Thyroid gland (tissue), 4 donors: ENCODE data around the gene EEFSEC.

ENCODE experiments used
- CTCF ChIP-seq, 6 experiments: fragments of 200-600 bp in 3 of 6; fragments of 450-650 bp in 3 of 6; sonication (generic) in 3 of 6; IDR thresholded peaks; one replicate each; pipeline ENCODE4 v1.5.1; 2016 to 2019; ENCODE audit warnings: antibody characterized with exemption in 6 of 6, mild to moderate bottlenecking in 2 of 6, inconsistent platforms in 1 of 6, moderate library complexity in 1 of 6
- POLR2A ChIP-seq, 2 donors: fragments of 450-650 bp; IDR thresholded peaks; one replicate each; pipeline ENCODE4 v1.6.1; 2017; ENCODE audit warnings: antibody characterized with exemption in 2 of 2, mild to moderate bottlenecking in 2 of 2, moderate library complexity in 1 of 2

- TF ChIP-seq CTCF (IDR thresholded peaks at IDR 0.05): no peak
- TF ChIP-seq POLR2A (IDR thresholded peaks at IDR 0.05): no peak
Measured at GRCh38 chr3:128457937-128458336, 304.7 kb downstream of the EEFSEC start.
